Large intestine (tissue), 3 donors: Measurements from ENCODE around the gene SEPTIN5. TPM values are rescaled to one million over a fixed set of nuclear protein-coding genes. Genes with fewer than 3 reads are reported as not detected.
A peak's percentile ranks its signal among the peaks of the same experiment; 100 is the strongest.

Experiments used
- DNase-seq, 2 donors: peaks; one replicate each; pipeline versions ENCODE4 v3.0.0 to v3.0.0-alpha.2; 2013
- H3K27ac ChIP-seq: one replicate; pipeline ENCODE4 v1.5.1; 2013; ENCODE audit warnings: low read length
- H3K27me3 ChIP-seq: 2 replicates; pipeline ENCODE4 v1.6.1; 2013; ENCODE audit warnings: low read length; ENCODE audit not compliant: control insufficient read depth, insufficient read depth
- H3K36me3 ChIP-seq: 2 replicates; pipeline ENCODE4 v1.6.1; 2013; ENCODE audit warnings: low read length; ENCODE audit not compliant: control insufficient read depth, insufficient read depth
- H3K4me1 ChIP-seq: one replicate; pipeline ENCODE4 v1.6.1; 2013; ENCODE audit warnings: low read length; ENCODE audit not compliant: control insufficient read depth, insufficient read depth
- H3K4me3 ChIP-seq: one replicate; pipeline ENCODE4 v1.5.1; 2013; ENCODE audit warnings: low read length
- H3K9me3 ChIP-seq: one replicate; pipeline ENCODE4 v1.6.1; 2013; ENCODE audit warnings: mild to moderate bottlenecking, low read depth, low read length, moderate library complexity; ENCODE audit not compliant: control insufficient read depth
- WGBS: methylation state at CpG from one replicate; pipeline ENCODE4 v1.1.5; 2013; ENCODE audit warnings: low lambda C conversion rate; ENCODE audit not compliant: insufficient coverage; 5-methylcytosine and 5-hydroxymethylcytosine counted together
- polyA plus RNA-seq: library from polyadenylated mRNA; unstranded; fragments of 120-200 nt; gene quantifications from one replicate; pipeline ENCODE4 v1.2.1, GENCODE V29; 2013

Gene SEPTIN5
- polyA plus RNA-seq, 1 donor: 24.9 TPM

GRCh38 chr22:19728271-19728670 is 14.0 kb downstream of the SEPTIN5 start:
- no peaks in the 10 kb centered on the region for H3K9me3 ChIP-seq
- H3K4me1 ChIP-seq: peaks cover 7% of the 10 kb centered on the region
- no CpG with 5 or more reads among the region's 6 CpGs for WGBS
- no peak for DNase-seq
- no peaks in the 10 kb centered on the region for H3K36me3 ChIP-seq
- no peak overlapping the region for H3K4me3 ChIP-seq
- H3K27ac ChIP-seq: no peak overlapping the region
- peaks cover 35% of the 10 kb centered on the region for H3K27me3 ChIP-seq

GRCh38 chr22:19728836-19729235 is 14.5 kb downstream of the SEPTIN5 start:
- H3K4me3 ChIP-seq: no peak overlapping the region
- H3K36me3 ChIP-seq: no peaks in the 10 kb centered on the region
- peaks cover 31% of the 10 kb centered on the region for H3K27me3 ChIP-seq
- H3K27ac ChIP-seq: no peak overlapping the region
- WGBS: no CpG with 5 or more reads among the region's 10 CpGs
- H3K4me1 ChIP-seq: peaks cover 7% of the 10 kb centered on the region
- DNase-seq: no peak
- no peaks in the 10 kb centered on the region for H3K9me3 ChIP-seq

- H3K4me1 ChIP-seq: peaks cover 7% of the 10 kb centered on the region
- no CpG with 5 or more reads among the region's 9 CpGs for WGBS
- no peak overlapping the region for H3K4me3 ChIP-seq
- H3K27ac ChIP-seq: no peak overlapping the region
- peaks cover 28% of the 10 kb centered on the region for H3K27me3 ChIP-seq
- H3K36me3 ChIP-seq: no peaks in the 10 kb centered on the region
- no peak for DNase-seq
- H3K9me3 ChIP-seq: no peaks in the 10 kb centered on the region
These were observed 15.2 kb downstream of the SEPTIN5 start for GRCh38 chr22:19729507-19729906.

GRCh38 chr22:19730198-19730597 is 15.9 kb downstream of the SEPTIN5 start:
- Histone ChIP-seq H3K27me3 (peaks cover 21% of the 10 kb centered on the region), H3K27ac (no peak overlapping the region), H3K36me3 (no peaks in the 10 kb centered on the region), H3K4me3 (no peak overlapping the region), H3K9me3 (no peaks in the 10 kb centered on the region), H3K4me1 (peaks cover 7% of the 10 kb centered on the region)
- WGBS: no CpG with 5 or more reads among the region's 8 CpGs
- DNase-seq: no peak

GRCh38 chr22:19730655-19731360 is 16.5 kb downstream of the SEPTIN5 start:
- Histone ChIP-seq H3K27me3 (peaks cover 21% of the 10 kb centered on the region), H3K9me3 (no peaks in the 10 kb centered on the region), H3K27ac (no peak overlapping the region), H3K36me3 (no peaks in the 10 kb centered on the region), H3K4me1 (peaks cover 7% of the 10 kb centered on the region), H3K4me3 (peak overlapping the region; percentile 31)
- peak; percentile 62 to 64 for DNase-seq
- WGBS: no CpG with 5 or more reads among the region's 48 CpGs

- Histone ChIP-seq H3K36me3 (no peaks in the 10 kb centered on the region), H3K9me3 (no peaks in the 10 kb centered on the region), H3K4me1 (peaks cover 7% of the 10 kb centered on the region), H3K4me3 (no peak overlapping the region), H3K27me3 (peaks cover 27% of the 10 kb centered on the region), H3K27ac (no peak overlapping the region)
- no CpG with 5 or more reads among the region's 21 CpGs for WGBS
- DNase-seq: no peak
These were observed 17.2 kb downstream of the SEPTIN5 start for GRCh38 chr22:19731361-19732135.

GRCh38 chr22:19732403-19733113 is 18.3 kb downstream of the SEPTIN5 start:
- Histone ChIP-seq H3K4me1 (peaks cover 7% of the 10 kb centered on the region), H3K27ac (no peak overlapping the region), H3K4me3 (no peak overlapping the region), H3K9me3 (no peaks in the 10 kb centered on the region), H3K27me3 (peaks cover 37% of the 10 kb centered on the region), H3K36me3 (no peaks in the 10 kb centered on the region)
- no peak for DNase-seq
- no CpG with 5 or more reads among the region's 10 CpGs for WGBS

- DNase-seq: no peak
- Histone ChIP-seq H3K36me3 (no peaks in the 10 kb centered on the region), H3K9me3 (no peaks in the 10 kb centered on the region), H3K4me3 (no peak overlapping the region), H3K27me3 (peaks cover 30% of the 10 kb centered on the region), H3K27ac (no peak overlapping the region), H3K4me1 (peaks cover 7% of the 10 kb centered on the region)
- WGBS: no CpG with 5 or more reads among the region's 5 CpGs
These were observed 19.5 kb downstream of the SEPTIN5 start for GRCh38 chr22:19733755-19734154.

GRCh38 chr22:19734163-19734562 is 19.9 kb downstream of the SEPTIN5 start:
- H3K4me1 ChIP-seq: peaks cover 7% of the 10 kb centered on the region
- H3K36me3 ChIP-seq: no peaks in the 10 kb centered on the region
- no CpG with 5 or more reads among the region's 7 CpGs for WGBS
- no peak for DNase-seq
- peaks cover 30% of the 10 kb centered on the region for H3K27me3 ChIP-seq
- H3K9me3 ChIP-seq: no peaks in the 10 kb centered on the region
- H3K27ac ChIP-seq: no peak overlapping the region
- H3K4me3 ChIP-seq: no peak overlapping the region

GRCh38 chr22:19734837-19735382 is 20.6 kb downstream of the SEPTIN5 start:
- no peak for DNase-seq
- no peaks in the 10 kb centered on the region for H3K36me3 ChIP-seq
- no CpG with 5 or more reads among the region's 5 CpGs for WGBS
- H3K27me3 ChIP-seq: peaks cover 30% of the 10 kb centered on the region
- H3K4me1 ChIP-seq: peaks cover 7% of the 10 kb centered on the region
- H3K9me3 ChIP-seq: no peaks in the 10 kb centered on the region
- no peak overlapping the region for H3K27ac ChIP-seq
- no peak overlapping the region for H3K4me3 ChIP-seq
